Left lung (tissue), 10 donors: ENCODE results near the gene ERBB4. TPM values are rescaled to one million over a fixed set of nuclear protein-coding genes. Genes with fewer than 3 reads are reported as not detected.

Experiments
- ATAC-seq: fragments of 200-7000 bp; cut with Tn5 transposase; one replicate; pipeline ENCODE4 v1.9.1; 2020; ENCODE audit warnings: moderate library complexity
- DNase-seq, 4 donors: peaks; one replicate each; pipeline ENCODE4 v3.0.0-alpha.2; 2013 to 2020
- H3K27ac ChIP-seq, 2 donors: fragments of 200-600 bp; sonication (generic) in 1 of 2; one replicate each; pipeline versions ENCODE4 v1.5.0 to v1.8.0; 2020 to 2021
- H3K27me3 ChIP-seq, 2 donors: fragments of 200-600 bp; sonication (generic) in 1 of 2; one replicate each; pipeline versions ENCODE4 v1.5.0 to v1.8.0; 2020 to 2021
- H3K36me3 ChIP-seq, 2 donors: fragments of 200-600 bp; sonication (generic) in 1 of 2; one replicate each; pipeline versions ENCODE4 v1.5.0 to v1.8.0; 2020 to 2021
- H3K4me1 ChIP-seq, 2 donors: fragments of 200-600 bp; one replicate each; pipeline ENCODE4 v1.8.0; 2021
- H3K4me3 ChIP-seq, 2 donors: fragments of 200-600 bp; sonication (generic) in 1 of 2; one replicate each; pipeline versions ENCODE4 v1.5.0 to v1.8.0; 2020 to 2021; ENCODE audit warnings: mild to moderate bottlenecking in 1 of 2
- H3K9me3 ChIP-seq, 2 donors: fragments of 200-600 bp; sonication (generic) in 1 of 2; one replicate each; pipeline versions ENCODE4 v1.5.0 to v1.8.0; 2020 to 2021
- intact Hi-C, 2 donors: fragments of 100-400 bp; cut with DNase I; formaldehyde crosslinking; loops; one replicate each; pipeline versions ENCODE4 v1.11.2 to v1.14.2; 2022
- polyA plus RNA-seq, 6 donors: library from polyadenylated mRNA; unstranded; fragments of 120-200 nt; gene quantifications; one replicate each; pipeline ENCODE4 v1.2.1, GENCODE V29; 2013; ENCODE audit not compliant: insufficient read length in 6 of 6
- total RNA-seq, 2 donors: library from RNA; stranded (reverse); fragmentation: NEBNext Ultra II Directional; extraction: Animal tissue kit (Norgen Biotek cat#: 25700); gene quantifications; one replicate each; pipeline ENCODE4 v1.2.1, GENCODE V29; 2021
- TF ChIP-seq, protein P1 (sequence below), 2 donors: fragments of 200-600 bp; sonication (generic) in 1 of 2; IDR thresholded peaks; one replicate each; pipeline versions ENCODE4 v1.5.0 to v1.8.0; 2021; ENCODE audit warnings: antibody characterized with exemption in 2 of 2
- donor health status: DM: no; HTN: yes; CAD: no.
- donor health status: DM: no; HTN: no; CAD: no.

Gene ERBB4
- total and polyA plus RNA-seq, 8 donors, result 0.89 to 16.0 (median 1.4) TPM

DNA sequence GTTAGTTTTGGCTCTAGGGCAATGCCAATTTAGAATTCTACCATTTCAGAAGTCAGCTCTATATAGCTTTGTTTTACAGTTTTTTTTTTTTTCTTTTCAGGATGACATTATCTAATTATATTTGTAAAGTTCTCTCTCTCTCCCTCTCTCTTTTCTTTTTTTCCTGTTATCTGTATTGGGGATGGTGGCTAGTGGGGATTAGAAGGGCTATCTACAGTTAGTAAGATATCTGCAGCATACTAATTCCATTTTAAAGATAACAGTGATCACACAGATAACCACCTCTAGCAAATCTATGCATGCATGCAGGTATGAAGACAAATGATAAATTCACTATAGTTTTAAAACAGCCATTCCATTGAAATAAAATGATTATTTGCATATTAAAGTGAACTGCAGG, 438.9 kb downstream of the ERBB4 start:
- Histone ChIP-seq H3K9me3 (no peaks in the 10 kb centered on the region), H3K36me3 (no peaks in the 10 kb centered on the region), H3K27ac (no peak overlapping the region), H3K4me3 (no peak overlapping the region), H3K4me1 (no peaks in the 10 kb centered on the region), H3K27me3 (no peaks in the 10 kb centered on the region)
- intact Hi-C loops, result no loop called here
- DNase-seq (no peak), ATAC-seq (no peak)
- TF ChIP-seq, protein P1, sequence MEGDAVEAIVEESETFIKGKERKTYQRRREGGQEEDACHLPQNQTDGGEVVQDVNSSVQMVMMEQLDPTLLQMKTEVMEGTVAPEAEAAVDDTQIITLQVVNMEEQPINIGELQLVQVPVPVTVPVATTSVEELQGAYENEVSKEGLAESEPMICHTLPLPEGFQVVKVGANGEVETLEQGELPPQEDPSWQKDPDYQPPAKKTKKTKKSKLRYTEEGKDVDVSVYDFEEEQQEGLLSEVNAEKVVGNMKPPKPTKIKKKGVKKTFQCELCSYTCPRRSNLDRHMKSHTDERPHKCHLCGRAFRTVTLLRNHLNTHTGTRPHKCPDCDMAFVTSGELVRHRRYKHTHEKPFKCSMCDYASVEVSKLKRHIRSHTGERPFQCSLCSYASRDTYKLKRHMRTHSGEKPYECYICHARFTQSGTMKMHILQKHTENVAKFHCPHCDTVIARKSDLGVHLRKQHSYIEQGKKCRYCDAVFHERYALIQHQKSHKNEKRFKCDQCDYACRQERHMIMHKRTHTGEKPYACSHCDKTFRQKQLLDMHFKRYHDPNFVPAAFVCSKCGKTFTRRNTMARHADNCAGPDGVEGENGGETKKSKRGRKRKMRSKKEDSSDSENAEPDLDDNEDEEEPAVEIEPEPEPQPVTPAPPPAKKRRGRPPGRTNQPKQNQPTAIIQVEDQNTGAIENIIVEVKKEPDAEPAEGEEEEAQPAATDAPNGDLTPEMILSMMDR (IDR thresholded peaks at IDR 0.05), result no peak

DNA sequence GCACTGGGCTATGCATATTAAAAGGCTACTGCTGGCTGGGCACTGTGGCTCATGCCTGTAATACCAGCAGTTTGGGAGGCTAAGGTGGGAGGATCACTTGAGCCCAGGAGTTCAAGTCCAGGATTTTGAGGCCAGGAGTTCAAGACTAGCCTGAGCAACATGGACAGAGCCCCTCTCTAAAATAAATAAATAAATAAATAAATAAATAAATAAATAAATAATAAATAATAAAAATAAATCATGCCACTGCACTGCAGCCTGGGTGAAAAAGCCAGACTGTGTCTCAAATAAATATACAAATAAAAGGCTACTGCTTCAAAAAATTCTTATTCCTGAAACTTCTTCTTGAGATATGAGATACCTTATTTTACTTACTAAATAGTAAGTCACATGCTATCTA, 439.6 kb downstream of the ERBB4 start:
- no peaks in the 10 kb centered on the region for H3K36me3 ChIP-seq
- H3K4me3 ChIP-seq, result no peak overlapping the region
- H3K9me3 ChIP-seq, result no peaks in the 10 kb centered on the region
- ATAC-seq (no peak), DNase-seq (no peak)
- H3K4me1 ChIP-seq, result no peaks in the 10 kb centered on the region
- no peak overlapping the region for H3K27ac ChIP-seq
- H3K27me3 ChIP-seq, result no peaks in the 10 kb centered on the region
- TF ChIP-seq, protein P1 (IDR thresholded peaks at IDR 0.05), result no peak
- intact Hi-C loops, result no loop called here

DNA sequence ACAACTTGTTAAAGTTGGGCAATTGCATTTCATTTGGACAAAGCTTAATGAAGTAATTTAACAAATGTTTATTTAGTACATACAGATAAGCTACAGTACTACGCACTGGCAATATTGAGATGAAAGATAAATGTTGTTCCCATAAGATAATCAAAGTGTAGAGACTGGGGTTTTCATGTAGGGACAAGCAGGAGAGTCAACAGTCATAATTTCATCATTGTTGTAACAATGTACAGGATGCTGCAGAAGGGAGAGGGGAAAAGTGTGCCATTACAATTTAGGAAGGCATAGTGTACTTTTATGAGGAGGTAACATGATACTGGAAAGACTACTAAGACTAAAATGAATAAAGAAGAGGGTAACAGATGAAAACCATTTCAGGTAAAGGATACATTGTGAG, 441.6 kb downstream of the ERBB4 start:
- TF ChIP-seq, protein P1 (IDR thresholded peaks at IDR 0.05), result no peak
- intact Hi-C loops, result no loop called here
- Histone ChIP-seq H3K4me1 (no peaks in the 10 kb centered on the region), H3K9me3 (no peaks in the 10 kb centered on the region), H3K27ac (no peak overlapping the region), H3K36me3 (no peaks in the 10 kb centered on the region), H3K4me3 (no peak overlapping the region), H3K27me3 (no peaks in the 10 kb centered on the region)
- ATAC-seq, result no peak
- DNase-seq, result no peak

DNA sequence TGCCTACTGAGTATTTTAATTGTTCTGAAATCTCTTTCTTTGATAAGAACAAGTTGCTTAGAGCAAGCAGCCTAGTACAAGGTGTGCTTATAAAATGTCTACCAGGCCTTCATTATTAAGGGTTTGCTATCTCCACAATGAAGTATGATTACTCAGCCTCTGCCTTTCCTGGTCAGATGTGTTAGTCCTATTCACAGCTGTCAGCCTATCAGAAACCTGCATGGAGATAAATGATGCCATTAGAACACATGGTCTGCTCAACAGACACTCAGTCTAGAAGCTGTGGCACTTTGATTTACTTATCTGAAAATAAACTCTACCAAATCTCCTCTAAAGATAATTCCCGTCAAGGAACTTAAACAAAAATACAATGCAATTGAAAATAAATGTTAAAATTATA, 448.7 kb downstream of the ERBB4 start:
- TF ChIP-seq, protein P1 (IDR thresholded peaks at IDR 0.05), result no peak
- Histone ChIP-seq H3K4me1 (no peaks in the 10 kb centered on the region), H3K36me3 (no peaks in the 10 kb centered on the region), H3K9me3 (no peaks in the 10 kb centered on the region), H3K4me3 (no peak overlapping the region), H3K27me3 (no peaks in the 10 kb centered on the region), H3K27ac (no peak overlapping the region)
- DNase-seq (no peak), ATAC-seq (no peak)
- intact Hi-C loops, result no loop called here

DNA sequence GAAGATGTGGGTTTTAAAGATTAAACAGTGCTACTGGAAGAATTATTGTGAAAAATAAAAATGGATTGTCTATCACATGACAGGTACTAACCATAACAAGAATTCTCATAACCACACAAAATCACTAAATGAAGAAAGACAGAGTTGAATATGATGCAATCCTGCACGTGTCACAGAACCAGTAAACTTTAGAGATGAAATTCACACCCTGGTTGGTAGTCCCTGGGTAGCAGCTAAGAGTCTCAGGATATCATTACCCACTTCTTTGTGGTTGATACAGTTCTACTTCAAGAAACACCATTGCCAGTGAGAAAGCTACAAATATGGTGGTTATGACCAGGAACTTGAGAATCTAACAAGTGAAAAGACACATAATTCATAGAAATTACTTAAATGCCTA, 450.2 kb downstream of the ERBB4 start:
- intact Hi-C loops, result no loop called here
- Histone ChIP-seq H3K9me3 (no peaks in the 10 kb centered on the region), H3K27ac (no peak overlapping the region), H3K36me3 (no peaks in the 10 kb centered on the region), H3K4me3 (no peak overlapping the region), H3K4me1 (no peaks in the 10 kb centered on the region), H3K27me3 (no peaks in the 10 kb centered on the region)
- TF ChIP-seq, protein P1 (IDR thresholded peaks at IDR 0.05), result no peak
- DNase-seq (no peak), ATAC-seq (no peak)
